Loucy (cell line): ENCODE measurements around the gene KRTAP12-4.

Experiments
- H2AFZ ChIP-seq: fragments of 200-600 bp; sonication (generic); 2 replicates; pipeline ENCODE4 v1.6.0; 2016; ENCODE audit warnings: antibody characterized with exemption, mild to moderate bottlenecking, low read length, moderate library complexity
- H3F3A ChIP-seq: fragments of 200-600 bp; 2 replicates; pipeline ENCODE4 v1.6.0; 2016; ENCODE audit warnings: antibody characterized with exemption, low read depth, mild to moderate bottlenecking
- H3K27me3 ChIP-seq: fragments of 200-600 bp; sonication (generic); 2 replicates; pipeline ENCODE4 v1.6.1; 2014; ENCODE audit warnings: low read length, mild to moderate bottlenecking; ENCODE audit not compliant: insufficient read depth, poor library complexity, severe bottlenecking
- H3K36me3 ChIP-seq: fragments of 200-600 bp; sonication (generic); 2 replicates; pipeline ENCODE4 v1.6.1; 2016; ENCODE audit warnings: low read length; ENCODE audit not compliant: insufficient read depth
- H3K4me1 ChIP-seq: fragments of 200-600 bp; sonication (generic); 2 replicates; pipeline ENCODE4 v1.5.1; 2014; ENCODE audit warnings: low read length, mild to moderate bottlenecking; ENCODE audit not compliant: insufficient read depth, poor library complexity, severe bottlenecking
- H3K4me2 ChIP-seq: fragments of 200-600 bp; sonication (generic); 2 replicates; pipeline ENCODE4 v1.6.0; 2014; ENCODE audit warnings: antibody characterized with exemption, low read length, low read depth, mild to moderate bottlenecking; ENCODE audit not compliant: poor library complexity, severe bottlenecking
- H3K4me3 ChIP-seq: fragments of 200-600 bp; sonication (generic); 2 replicates; pipeline ENCODE4 v1.5.1; 2014; ENCODE audit warnings: low read length, mild to moderate bottlenecking, mixed read lengths; ENCODE audit not compliant: poor library complexity, severe bottlenecking
- H3K79me2 ChIP-seq: fragments of 200-600 bp; sonication (generic); 2 replicates; pipeline ENCODE4 v1.6.1; 2014; ENCODE audit warnings: low read length; ENCODE audit not compliant: insufficient read depth
- H3K9ac ChIP-seq: fragments of 200-600 bp; sonication (generic); 2 replicates; pipeline ENCODE4 v1.6.0; 2014; ENCODE audit warnings: mild to moderate bottlenecking, low read depth, low read length, moderate library complexity; ENCODE audit not compliant: poor library complexity, severe bottlenecking
- H3K9me2 ChIP-seq: fragments of 200-600 bp; sonication (generic); replicated peaks from 2 replicates; pipeline ENCODE4 v1.6.1; 2016; ENCODE audit warnings: low read depth, low read length, mixed read lengths
- H3K9me3 ChIP-seq: fragments of 200-600 bp; sonication (generic); 2 replicates; pipeline ENCODE4 v1.6.1; 2014; ENCODE audit warnings: mild to moderate bottlenecking, antibody characterized with exemption, low read length, low read depth; ENCODE audit not compliant: insufficient read depth
- H4K20me1 ChIP-seq: fragments of 200-600 bp; sonication (generic); 2 replicates; pipeline ENCODE4 v1.6.0; 2014; ENCODE audit warnings: antibody characterized with exemption, low read length, mild to moderate bottlenecking; ENCODE audit not compliant: insufficient read depth, poor library complexity, severe bottlenecking
- CTCF ChIP-seq: fragments of 200-600 bp; sonication (generic); conservative IDR thresholded peaks from 2 replicates; pipeline ENCODE4 v1.5.1; 2014; ENCODE audit warnings: mild to moderate bottlenecking, antibody characterized with exemption, low read length
- EZH2phosphoT487 ChIP-seq: fragments of 200-600 bp; IDR thresholded peaks from 2 replicates; pipeline ENCODE4 v1.6.1; 2018; ENCODE audit warnings: antibody characterized with exemption, mild to moderate bottlenecking, moderate library complexity, borderline replicate concordance

KRTAP12-4 gene

GRCh38 chr21:44696572-44696971 is 42.1 kb upstream of the KRTAP12-4 start:
- H3K36me3 ChIP-seq: no peaks in the 10 kb centered on the region
- H3K79me2 ChIP-seq: no peaks in the 10 kb centered on the region
- no peak overlapping the region for H2AFZ ChIP-seq
- H3K27me3 ChIP-seq: no peaks in the 10 kb centered on the region
- TF ChIP-seq CTCF: no peak
- TF ChIP-seq EZH2phosphoT487: no peak
- H3K9ac ChIP-seq: no peak overlapping the region
- H4K20me1 ChIP-seq: no peaks in the 10 kb centered on the region
- H3K4me2 ChIP-seq: no peak overlapping the region
- H3K4me3 ChIP-seq: no peak overlapping the region
- no peaks in the 10 kb centered on the region for H3K9me2 ChIP-seq
- H3F3A ChIP-seq: no peaks in the 10 kb centered on the region
- no peaks in the 10 kb centered on the region for H3K4me1 ChIP-seq
- H3K9me3 ChIP-seq: peaks cover 4% of the 10 kb centered on the region; the same call in 1 of the 2 replicates

GRCh38 chr21:44695641-44696040 is 41.2 kb upstream of the KRTAP12-4 start:
- Histone ChIP-seq H3K36me3 (no peaks in the 10 kb centered on the region), H3K9ac (no peak overlapping the region), H3K4me2 (no peak overlapping the region), H3K9me2 (no peaks in the 10 kb centered on the region), H3K79me2 (no peaks in the 10 kb centered on the region), H4K20me1 (no peaks in the 10 kb centered on the region), H3K4me3 (no peak overlapping the region), H3K4me1 (no peaks in the 10 kb centered on the region), H3K9me3 (peaks cover 4% of the 10 kb centered on the region; the same call in 1 of the 2 replicates), H2AFZ (no peak overlapping the region), H3F3A (no peaks in the 10 kb centered on the region), H3K27me3 (no peaks in the 10 kb centered on the region)
- TF ChIP-seq EZH2phosphoT487 (no peak), CTCF (no peak)

GRCh38 chr21:44695184-44695583 is 40.7 kb upstream of the KRTAP12-4 start:
- no peaks in the 10 kb centered on the region for H3F3A ChIP-seq
- H3K27me3 ChIP-seq: no peaks in the 10 kb centered on the region
- H4K20me1 ChIP-seq: no peaks in the 10 kb centered on the region
- H3K4me2 ChIP-seq: no peak overlapping the region
- H3K9me2 ChIP-seq: no peaks in the 10 kb centered on the region
- no peaks in the 10 kb centered on the region for H3K36me3 ChIP-seq
- no peak overlapping the region for H2AFZ ChIP-seq
- H3K4me1 ChIP-seq: no peaks in the 10 kb centered on the region
- H3K4me3 ChIP-seq: no peak overlapping the region
- no peaks in the 10 kb centered on the region for H3K79me2 ChIP-seq
- no peak for TF ChIP-seq EZH2phosphoT487
- TF ChIP-seq CTCF: no peak
- H3K9me3 ChIP-seq: peaks cover 4% of the 10 kb centered on the region; the same call in 1 of the 2 replicates
- no peak overlapping the region for H3K9ac ChIP-seq
